WERI-Rb-1 (cell line): Measurements from ENCODE around the gene PTH1R.

ENCODE experiments used
- DNase-seq: peaks from one replicate; pipeline ENCODE4 v3.0.0-alpha.2; 2020
- H3K27ac ChIP-seq: fragments of 250-450 bp; sonication (Bioruptor Pico); 2 replicates; pipeline ENCODE4 v1.5.1; 2020; ENCODE audit warnings: mild to moderate bottlenecking, moderate library complexity
- H3K27me3 ChIP-seq: fragments of 250-450 bp; sonication (Bioruptor Pico); 2 replicates; pipeline ENCODE4 v1.5.1; 2021; ENCODE audit warnings: mild to moderate bottlenecking, low read depth, moderate library complexity; ENCODE audit not compliant: insufficient read depth, severe bottlenecking
- H3K36me3 ChIP-seq: fragments of 250-450 bp; sonication (Bioruptor Pico); 2 replicates; pipeline ENCODE4 v1.5.1; 2020; ENCODE audit warnings: mild to moderate bottlenecking, moderate library complexity
- H3K4me3 ChIP-seq: 2 replicates; pipeline ENCODE4 v1.5.1; 2011; ENCODE audit warnings: low read depth, mild to moderate bottlenecking, control low read depth, low read length
- H3K9me3 ChIP-seq: fragments of 250-450 bp; sonication (Bioruptor Pico); 2 replicates; pipeline ENCODE4 v1.5.1; 2021; ENCODE audit warnings: mild to moderate bottlenecking, moderate library complexity; ENCODE audit not compliant: severe bottlenecking
- TF ChIP-seq, protein P1 (sequence below): IDR thresholded peaks from 2 replicates; pipeline ENCODE4 v1.5.1; 2011; ENCODE audit warnings: low read depth, mild to moderate bottlenecking, control low read depth, inconsistent platforms, low read length

The PTH1R gene

DNA sequence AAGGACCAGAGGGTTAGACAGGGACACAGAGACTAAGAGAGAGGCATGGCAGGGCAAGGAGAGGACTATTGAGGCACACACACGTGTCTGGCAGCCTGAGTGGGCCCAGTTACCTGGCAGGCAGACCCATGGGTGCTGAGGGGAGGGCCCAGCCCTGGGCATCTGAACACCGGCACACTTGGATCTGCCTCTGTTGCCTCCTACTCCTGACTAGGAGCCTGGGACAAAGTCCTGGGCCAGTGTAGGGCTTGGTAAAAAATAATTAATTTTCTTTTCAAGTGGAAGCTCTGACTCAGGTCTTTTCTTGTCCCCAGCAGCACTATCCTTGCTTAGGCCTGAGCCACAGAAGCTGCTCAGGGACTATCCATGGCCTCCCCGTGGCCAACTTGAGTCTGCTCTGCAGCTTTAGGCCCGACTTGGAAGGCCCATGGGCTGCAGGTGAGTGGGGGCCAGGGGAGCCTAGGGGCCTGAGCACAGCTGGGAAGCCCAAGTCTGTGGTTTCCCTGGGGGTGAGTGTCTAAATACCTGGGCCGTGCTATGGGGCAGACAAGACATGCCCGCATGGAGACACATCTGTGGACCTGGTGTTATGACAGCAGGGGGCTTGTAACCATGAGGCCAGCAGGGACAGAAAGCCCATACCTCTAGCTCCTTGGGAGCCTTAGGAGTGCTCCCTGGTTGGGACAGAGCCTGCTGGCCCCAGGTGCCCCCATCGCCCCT is at the start of gene PTH1R:
PTH1R (plus strand) TSS at position 316 of the 720 bp plus-strand sequence. CDS start 5,839 bp downstream, outside the sequence.
- no peak within 1 kb of the TSS for H3K4me3 ChIP-seq
- no peaks in the 10 kb centered on the region for H3K9me3 ChIP-seq
- no peak for DNase-seq
- TF ChIP-seq, protein P1, sequence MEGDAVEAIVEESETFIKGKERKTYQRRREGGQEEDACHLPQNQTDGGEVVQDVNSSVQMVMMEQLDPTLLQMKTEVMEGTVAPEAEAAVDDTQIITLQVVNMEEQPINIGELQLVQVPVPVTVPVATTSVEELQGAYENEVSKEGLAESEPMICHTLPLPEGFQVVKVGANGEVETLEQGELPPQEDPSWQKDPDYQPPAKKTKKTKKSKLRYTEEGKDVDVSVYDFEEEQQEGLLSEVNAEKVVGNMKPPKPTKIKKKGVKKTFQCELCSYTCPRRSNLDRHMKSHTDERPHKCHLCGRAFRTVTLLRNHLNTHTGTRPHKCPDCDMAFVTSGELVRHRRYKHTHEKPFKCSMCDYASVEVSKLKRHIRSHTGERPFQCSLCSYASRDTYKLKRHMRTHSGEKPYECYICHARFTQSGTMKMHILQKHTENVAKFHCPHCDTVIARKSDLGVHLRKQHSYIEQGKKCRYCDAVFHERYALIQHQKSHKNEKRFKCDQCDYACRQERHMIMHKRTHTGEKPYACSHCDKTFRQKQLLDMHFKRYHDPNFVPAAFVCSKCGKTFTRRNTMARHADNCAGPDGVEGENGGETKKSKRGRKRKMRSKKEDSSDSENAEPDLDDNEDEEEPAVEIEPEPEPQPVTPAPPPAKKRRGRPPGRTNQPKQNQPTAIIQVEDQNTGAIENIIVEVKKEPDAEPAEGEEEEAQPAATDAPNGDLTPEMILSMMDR, result no peak
- H3K27me3 ChIP-seq, result peaks cover 2% of the 10 kb centered on the region
- H3K27ac ChIP-seq, result no peak within 1 kb of the TSS
- H3K36me3 ChIP-seq, result no peaks in the 10 kb centered on the region

DNA sequence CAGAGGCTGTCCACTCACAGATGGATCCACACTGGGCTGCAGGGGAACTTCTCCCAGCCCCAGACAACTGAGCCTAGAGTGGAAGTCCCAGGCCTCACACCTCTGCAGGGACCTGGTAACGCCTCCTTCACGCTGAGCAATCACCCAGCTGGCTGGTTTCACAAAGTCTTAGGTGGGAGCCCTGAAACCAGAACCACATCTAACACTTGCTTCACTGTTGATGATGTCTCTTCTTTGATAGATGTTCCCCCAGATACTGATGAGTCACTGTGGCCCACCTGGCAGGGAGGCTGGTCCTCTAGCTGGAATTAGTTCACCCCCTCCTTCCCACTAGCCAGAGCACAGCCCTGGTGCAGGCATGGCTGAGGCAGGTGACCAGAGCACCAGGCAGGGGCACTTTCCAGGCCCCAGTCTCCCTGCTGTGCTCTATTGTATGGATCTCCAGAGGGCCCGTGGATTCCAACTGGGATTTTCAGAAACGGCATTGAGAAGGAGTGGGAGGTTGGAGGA is 47.8 kb upstream of the PTH1R start:
- DNase-seq, result no peak
- Histone ChIP-seq H3K4me3 (no peak overlapping the region), H3K36me3 (no peaks in the 10 kb centered on the region), H3K9me3 (no peaks in the 10 kb centered on the region), H3K27ac (no peak overlapping the region), H3K27me3 (no peaks in the 10 kb centered on the region)
- TF ChIP-seq, protein P1, result no peak

DNA sequence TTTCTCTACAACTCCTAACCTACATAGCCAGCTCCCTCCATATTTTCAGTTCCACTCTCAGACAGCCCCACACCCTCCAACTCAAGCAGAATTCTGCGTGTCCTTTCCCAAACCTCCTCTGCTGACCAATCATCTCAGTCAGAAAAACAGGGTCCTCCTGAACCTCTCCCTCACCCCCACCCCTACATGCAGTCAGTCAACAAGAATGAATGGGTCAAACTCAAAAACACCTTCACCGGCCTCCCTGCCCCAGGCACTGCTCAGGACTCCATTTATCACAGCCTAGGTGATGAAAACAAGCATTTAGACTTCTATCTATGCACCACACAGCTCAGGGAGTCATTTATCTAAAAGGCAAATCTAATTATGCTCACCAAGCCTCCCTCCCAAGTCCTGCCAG is 46.7 kb upstream of the PTH1R start:
- TF ChIP-seq, protein P1, result no peak
- H3K4me3 ChIP-seq, result no peak overlapping the region
- H3K27ac ChIP-seq, result no peak overlapping the region
- H3K36me3 ChIP-seq, result no peaks in the 10 kb centered on the region
- no peaks in the 10 kb centered on the region for H3K9me3 ChIP-seq
- H3K27me3 ChIP-seq, result no peaks in the 10 kb centered on the region
- DNase-seq, result no peak

DNA sequence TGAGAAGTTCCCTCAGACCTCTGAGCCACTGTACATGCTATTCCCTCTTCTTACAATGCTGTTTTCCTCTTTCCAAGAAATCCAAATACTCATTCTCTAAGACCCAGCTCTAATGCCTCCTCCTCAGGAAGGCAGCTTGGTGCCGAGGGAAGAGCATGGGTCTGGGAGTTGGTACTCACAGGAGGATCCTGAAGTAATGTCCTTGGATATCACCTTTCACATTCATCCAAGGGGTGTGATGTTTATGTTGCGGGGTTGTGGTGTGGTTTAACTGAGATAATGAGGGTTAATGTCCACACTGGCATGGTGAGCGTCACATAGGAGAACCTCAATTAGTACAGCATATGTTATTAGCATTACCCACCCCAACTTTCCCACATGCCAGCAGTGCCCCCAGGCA is 46.2 kb upstream of the PTH1R start:
- TF ChIP-seq, protein P1, result no peak
- no peaks in the 10 kb centered on the region for H3K27me3 ChIP-seq

DNA sequence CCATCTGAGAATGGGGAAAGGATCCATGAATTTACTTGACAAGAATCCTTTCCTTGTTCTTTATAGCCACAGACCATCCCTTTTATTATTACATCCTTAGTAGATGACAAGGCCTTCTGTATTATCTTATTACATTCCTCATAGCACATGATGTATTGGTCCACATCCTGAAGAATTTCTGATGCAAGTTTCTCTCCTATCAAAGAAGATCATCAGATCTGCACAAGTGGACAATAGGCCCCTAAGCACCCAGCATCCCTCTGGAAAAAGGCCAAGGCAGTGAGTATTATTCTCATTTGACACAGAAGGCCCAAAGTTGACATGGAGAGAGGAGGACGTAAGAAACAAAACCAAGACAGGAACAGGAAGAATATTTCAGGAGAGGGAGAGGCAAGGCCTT is 45.7 kb upstream of the PTH1R start:
- H3K4me3 ChIP-seq, result no peak overlapping the region
- TF ChIP-seq, protein P1, result no peak

More for the DNA sequence above, 46.2 kb upstream of the PTH1R start:
- no peak overlapping the region for H3K4me3 ChIP-seq
- no peak overlapping the region for H3K27ac ChIP-seq
- H3K36me3 ChIP-seq, result no peaks in the 10 kb centered on the region
- DNase-seq, result no peak
- no peaks in the 10 kb centered on the region for H3K9me3 ChIP-seq

More for the DNA sequence above, 45.7 kb upstream of the PTH1R start:
- no peaks in the 10 kb centered on the region for H3K27me3 ChIP-seq
- no peaks in the 10 kb centered on the region for H3K36me3 ChIP-seq
- DNase-seq, result no peak
- no peaks in the 10 kb centered on the region for H3K9me3 ChIP-seq
- H3K27ac ChIP-seq, result no peak overlapping the region
